ENCODE data around the gene TUT1.
"Not testable (repeated sequence)": the region's sequence is repeated elsewhere in the genome, so short reads cannot be mapped to it uniquely, and the experiment has no call there.

Gene TUT1

GRCh38 chr11:62575156-62575555, 16.2 kb downstream of the TUT1 start:
- no peak for DNase-seq

DNA sequence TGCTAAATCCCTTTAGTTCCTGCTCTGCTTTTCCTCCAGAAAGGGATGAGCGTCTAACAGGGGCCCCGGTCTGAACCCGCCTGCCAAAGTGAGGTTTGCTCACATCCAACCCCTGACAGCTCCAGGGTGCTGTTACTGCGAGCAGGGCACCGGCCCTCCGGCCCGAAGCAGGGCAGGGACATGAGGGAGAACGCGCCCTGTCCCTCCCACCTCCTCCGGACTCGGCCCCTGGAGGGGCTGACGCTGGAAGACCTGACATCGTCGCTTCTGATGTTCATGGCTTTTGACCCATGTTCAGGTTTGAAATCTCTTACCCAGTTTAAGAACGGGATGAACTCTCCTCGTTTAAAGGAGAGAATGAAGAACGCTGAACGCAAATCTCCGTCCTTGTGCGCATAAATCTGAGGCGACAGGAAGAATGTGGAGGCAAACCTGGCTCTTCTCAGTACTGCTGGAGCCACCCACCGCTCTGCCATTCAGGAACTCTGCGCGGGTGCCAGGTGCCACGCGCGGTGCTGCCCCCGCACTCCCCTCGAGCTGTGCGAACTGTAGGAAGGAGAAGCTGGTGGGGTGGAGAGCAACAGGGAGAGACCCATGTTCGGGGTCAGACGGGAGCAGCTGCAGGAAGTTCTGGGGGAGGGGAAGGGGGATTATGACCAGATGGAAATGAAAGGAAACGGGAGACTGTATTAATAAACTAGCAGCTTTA, 16.8 kb downstream of the TUT1 start:
- DNase-seq = no peak

- DNase-seq = peak; percentile 100
Observed at GRCh38 chr11:62573592-62574362, 17.5 kb downstream of the TUT1 start, which contains the start of gene EEF1G. Gene EEF1G (minus strand): TSS chr11:62573891. CDS start chr11:62573842, 49 bp downstream.

GRCh38 chr11:62573006-62573591, 18.2 kb downstream of the TUT1 start:
- peak; percentile 33 for DNase-seq

DNA sequence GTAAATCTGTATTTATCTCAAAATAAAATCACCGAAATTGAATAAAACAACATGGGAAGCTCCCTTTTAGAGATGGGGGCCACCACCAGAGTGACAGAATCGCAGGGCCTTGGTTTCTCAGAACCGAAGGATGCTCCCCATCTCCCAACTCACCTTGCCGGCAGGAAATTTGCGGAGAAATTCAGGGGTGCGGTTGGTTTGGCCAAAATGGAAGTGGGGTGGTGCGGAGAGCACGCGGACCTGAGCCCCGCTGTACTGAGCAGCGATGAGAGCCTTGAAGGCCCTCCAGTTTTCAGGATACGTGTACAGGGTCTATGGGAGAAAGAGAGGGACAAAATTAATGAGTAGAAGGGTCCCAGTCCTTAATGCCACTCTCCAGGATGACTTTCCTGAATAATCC, 18.9 kb downstream of the TUT1 start:
- DNase-seq = no peak

DNA sequence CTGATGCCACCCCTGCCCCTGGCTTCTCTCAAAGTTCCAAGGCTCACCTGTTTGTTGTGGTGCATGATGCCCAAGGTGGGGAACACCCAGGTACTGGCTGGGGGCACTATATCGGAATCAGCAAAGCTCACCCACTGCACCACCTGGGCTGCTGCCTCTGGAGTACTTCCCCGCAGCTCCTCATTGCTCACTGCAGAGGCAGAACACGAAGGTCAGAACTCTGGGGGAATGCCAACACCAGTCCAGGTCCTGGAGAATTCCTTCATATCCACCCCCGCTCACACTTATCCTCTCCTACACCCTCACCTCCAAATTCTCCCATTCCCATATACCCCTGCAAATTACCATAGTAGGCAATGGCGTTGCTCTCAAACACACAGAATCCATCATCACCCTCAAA, 19.8 kb downstream of the TUT1 start:
- DNase-seq = not testable (repeated sequence)

GRCh38 chr11:62570903-62571302, 20.4 kb downstream of the TUT1 start:
- DNase-seq = not testable (repeated sequence)

- DNase-seq = no peak
Observed at GRCh38 chr11:62569611-62570010, 21.7 kb downstream of the TUT1 start.

GRCh38 chr11:62567018-62567633, 24.2 kb downstream of the TUT1 start:
- no peak for DNase-seq

DNA sequence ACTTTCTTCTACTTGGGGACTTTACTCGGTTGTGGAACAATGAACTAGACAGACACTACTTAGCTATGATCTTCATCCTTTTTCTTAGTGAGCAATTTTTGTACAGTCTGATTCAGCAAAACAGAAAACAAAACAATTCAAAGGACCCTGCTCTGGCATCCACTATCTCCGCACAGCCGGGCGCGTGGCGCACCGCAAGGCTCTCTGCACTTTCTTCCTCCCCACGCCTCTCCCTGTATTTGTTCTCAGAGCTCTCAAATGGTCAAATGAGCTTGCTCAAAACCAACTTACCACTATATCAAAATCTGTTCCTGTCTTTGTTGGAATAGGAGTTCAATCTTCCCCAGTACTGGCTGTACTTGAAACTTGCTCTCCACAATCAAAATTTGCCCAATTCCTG, 25.1 kb downstream of the TUT1 start:
- DNase-seq = no peak

GRCh38 chr11:62565100-62565802, 26.1 kb downstream of the TUT1 start:
- no peak for DNase-seq

DNA sequence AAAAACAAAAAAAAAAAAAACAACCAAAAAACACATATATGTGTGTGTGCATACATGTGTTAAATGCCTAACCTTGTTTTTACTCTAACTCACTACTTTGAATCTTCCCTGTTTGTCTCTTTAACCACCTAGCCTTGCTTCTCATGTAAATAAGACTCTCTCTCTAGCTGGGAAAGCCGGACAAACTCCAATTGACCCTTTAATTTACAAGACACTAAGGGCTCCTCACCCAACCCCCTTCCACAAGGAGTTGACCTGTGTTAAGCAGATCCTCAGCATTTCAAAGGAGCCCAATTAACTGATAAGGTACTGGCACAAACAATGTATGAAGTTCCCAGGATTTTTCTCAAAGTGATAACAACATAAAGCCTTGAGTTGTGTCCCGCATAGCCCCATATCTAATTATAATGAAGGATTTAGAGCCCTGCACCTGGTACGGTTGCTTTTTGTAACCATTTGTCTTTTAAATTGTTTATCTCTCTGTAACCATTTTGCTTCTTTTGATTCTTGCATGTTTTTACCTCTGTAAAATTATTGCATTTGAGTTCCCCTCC, 29.6 kb downstream of the TUT1 start:
- not testable (repeated sequence) for DNase-seq

- DNase-seq = peak; percentile 21
Observed at GRCh38 chr11:62560566-62561103, 30.7 kb downstream of the TUT1 start.

DNA sequence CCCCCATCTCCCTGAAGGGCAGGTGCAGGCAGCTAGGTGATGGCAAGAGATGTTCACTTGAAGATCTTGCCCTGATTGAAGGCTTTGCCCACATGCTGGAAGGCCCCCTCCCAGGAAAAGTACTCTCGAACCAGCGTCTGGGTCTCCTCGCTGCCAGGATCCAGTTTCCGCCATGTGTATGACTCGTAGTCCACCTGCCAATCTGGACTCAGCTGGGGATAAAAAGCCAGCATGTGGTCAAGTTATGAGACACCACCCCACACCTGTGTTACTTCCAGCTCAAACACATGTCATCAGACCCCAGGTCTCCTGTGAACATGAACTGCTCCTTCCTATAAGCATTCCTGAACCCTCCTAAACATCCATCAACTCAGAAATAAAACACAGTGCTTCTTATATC, 31.7 kb downstream of the TUT1 start:
- not testable (repeated sequence) for DNase-seq

GRCh38 chr11:62559204-62559603, 32.1 kb downstream of the TUT1 start:
- DNase-seq = no peak

DNA sequence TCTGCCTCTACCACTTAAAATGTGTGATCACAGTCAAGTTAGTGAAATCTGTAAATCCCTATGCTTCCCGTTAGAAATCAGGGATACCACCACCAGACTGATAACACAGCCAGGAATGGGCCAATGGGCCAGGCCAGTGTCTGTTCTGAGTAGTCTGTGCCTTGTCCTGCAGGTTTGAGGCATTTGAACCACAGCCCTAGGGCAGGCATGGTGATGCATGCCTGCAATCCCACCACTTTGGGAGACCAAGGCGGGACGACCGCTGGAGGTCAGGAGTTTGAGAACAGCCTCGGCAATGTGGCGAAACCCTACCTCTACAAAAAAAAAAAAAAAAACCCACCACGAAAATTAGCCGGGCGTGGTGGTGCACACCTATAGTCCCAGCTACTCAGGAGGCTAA, 32.7 kb downstream of the TUT1 start:
- no peak for DNase-seq

DNA sequence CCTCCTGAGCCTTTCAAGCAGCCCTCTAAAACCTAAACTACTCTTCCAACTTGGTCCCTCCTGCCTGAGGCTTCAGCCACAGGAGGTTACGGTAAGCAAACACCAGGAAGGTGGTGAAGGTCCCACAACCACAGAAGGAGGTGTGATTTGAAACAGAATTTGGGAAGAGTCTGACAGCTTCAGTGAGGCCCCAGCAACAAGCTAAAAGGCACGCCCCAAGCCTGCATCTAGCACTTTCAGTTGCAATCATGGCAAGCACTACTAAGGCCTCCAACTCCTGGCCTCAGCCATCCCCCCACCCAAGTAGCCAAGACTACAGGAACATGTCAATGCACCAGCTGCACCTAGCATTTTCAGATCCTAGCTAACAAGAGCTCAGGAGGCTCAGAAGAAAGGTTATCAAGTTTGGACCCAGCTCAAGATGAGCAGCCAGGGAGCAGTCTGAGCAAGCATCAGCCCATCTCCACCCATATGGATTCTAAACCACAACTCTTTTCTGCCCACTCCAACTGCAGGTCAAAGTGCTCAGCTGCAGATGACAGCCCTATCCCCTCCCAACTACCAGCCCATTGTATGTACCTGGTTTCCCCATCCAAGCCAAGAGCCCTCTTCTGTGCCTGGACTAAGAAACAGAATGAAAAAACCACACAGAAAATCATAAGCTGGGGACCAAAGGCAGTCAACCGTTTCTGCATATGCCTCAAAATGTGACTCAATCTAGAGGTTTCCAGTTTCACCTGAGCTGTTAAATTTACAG, 34.3 kb downstream of the TUT1 start:
- no peak for DNase-seq

DNA sequence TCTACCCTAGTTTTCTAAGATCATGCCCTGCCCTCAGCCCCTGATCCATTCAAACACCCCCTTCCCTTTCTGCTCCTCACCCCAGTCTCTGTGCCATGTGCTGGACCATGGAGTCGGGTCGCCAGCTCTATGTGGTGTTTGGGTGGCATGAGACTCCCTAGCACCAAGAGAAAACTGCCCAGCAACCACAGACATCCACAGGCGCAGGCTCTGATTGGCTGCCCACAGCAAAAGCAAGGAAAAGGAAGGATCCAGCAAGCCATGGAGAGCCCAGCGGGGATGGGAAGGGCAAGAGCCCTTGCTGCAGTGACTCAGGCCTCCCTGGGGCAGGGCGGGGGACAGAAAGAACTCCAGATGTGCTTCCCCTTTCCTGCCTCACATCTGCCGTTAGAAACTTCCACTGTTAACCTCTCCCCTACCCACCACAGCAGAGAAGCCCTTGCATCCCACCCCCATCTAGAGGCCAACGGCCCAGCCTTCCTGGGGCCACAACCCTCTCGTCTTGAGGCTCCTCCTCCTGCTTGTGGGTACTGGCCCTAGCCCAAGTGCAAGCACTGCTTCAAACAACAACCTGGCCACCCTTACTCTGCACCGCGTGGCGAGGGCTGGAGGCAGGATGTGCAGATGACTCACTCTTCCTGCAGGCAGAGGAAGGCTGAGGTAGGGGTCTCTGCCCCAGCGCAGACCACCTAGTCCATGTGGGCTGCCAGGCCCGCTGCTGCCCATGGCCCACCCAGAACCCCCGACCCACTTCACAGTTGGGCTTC, 35.0 kb downstream of the TUT1 start:
- no peak for DNase-seq

DNA sequence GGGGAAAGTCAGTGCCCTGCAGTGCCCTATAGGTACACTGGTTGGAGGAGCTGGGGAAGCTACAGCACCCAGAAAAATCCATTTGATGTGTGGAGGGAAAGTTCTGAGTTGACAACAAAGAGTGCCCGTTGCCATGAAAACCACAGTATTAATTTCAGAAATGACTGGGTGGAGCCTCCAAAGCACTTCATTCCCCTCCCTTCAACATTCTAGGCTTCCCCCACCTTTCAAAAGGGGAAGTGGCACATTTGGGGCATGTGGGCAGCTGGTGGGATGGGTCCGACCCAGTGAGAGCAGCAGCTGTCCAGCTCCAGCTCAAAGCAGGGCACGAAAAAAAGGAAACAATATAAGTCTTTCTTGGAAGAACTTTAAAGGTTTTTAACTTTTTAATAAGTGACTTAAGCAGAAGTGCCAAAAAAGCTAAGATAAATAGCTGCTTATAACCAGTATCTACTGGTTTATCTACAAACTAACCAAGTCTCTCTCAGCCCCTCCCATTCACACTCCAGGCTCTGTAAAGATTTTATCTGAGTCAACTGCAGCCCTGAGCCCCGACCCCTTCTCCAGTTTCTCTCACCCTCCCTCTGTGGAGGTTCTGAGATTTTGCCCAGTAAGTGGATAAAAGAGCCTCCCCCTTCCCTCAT, 35.7 kb downstream of the TUT1 start:
- DNase-seq = no peak

Data from NCI-H345 (cell line).